Duodenal mucosa (tissue), 2 donors: ENCODE data around the gene EFNA5.

ENCODE experiments used
- H3K27ac ChIP-seq: one replicate; pipeline ENCODE4 v1.7.0; 2013; ENCODE audit warnings: low read depth, low read length
- H3K27me3 ChIP-seq, 2 donors: one replicate each; pipeline ENCODE4 v1.7.0; 2013; ENCODE audit warnings: low read length in 2 of 2, control low read depth in 1 of 2; ENCODE audit not compliant: insufficient read depth in 2 of 2, control insufficient read depth in 1 of 2
- H3K36me3 ChIP-seq, 2 donors: one replicate each; pipeline ENCODE4 v1.7.0; 2013; ENCODE audit warnings: low read length in 2 of 2, control low read depth in 1 of 2; ENCODE audit not compliant: insufficient read depth in 2 of 2, control insufficient read depth in 1 of 2
- H3K4me1 ChIP-seq, 2 donors: one replicate each; pipeline ENCODE4 v1.7.0; 2013; ENCODE audit warnings: low read length in 2 of 2, control low read depth in 1 of 2; ENCODE audit not compliant: insufficient read depth in 2 of 2, control insufficient read depth in 1 of 2
- H3K4me3 ChIP-seq, 2 donors: one replicate each; pipeline ENCODE4 v1.7.0; 2013; ENCODE audit warnings: low read length in 2 of 2, low read depth in 1 of 2
- H3K9ac ChIP-seq, 2 donors: one replicate each; pipeline ENCODE4 v1.7.0; 2013; ENCODE audit warnings: low read length in 2 of 2, low read depth in 1 of 2
- H3K9me3 ChIP-seq, 2 donors: one replicate each; pipeline ENCODE4 v1.7.0; 2013; ENCODE audit warnings: low read length in 2 of 2, control low read depth in 1 of 2; ENCODE audit not compliant: control insufficient read depth in 1 of 2

The EFNA5 gene

GRCh38 chr5:107529618-107530017 is 141.1 kb downstream of the EFNA5 start:
- Histone ChIP-seq H3K27ac (no peak overlapping the region), H3K36me3 (no peaks in the 10 kb centered on the region), H3K4me1 (no peaks in the 10 kb centered on the region), H3K9ac (no peak overlapping the region), H3K9me3 (no peaks in the 10 kb centered on the region), H3K4me3 (no peak overlapping the region), H3K27me3 (no peaks in the 10 kb centered on the region)

- H3K36me3 ChIP-seq = no peaks in the 10 kb centered on the region
- no peak overlapping the region for H3K9ac ChIP-seq
- no peaks in the 10 kb centered on the region for H3K27me3 ChIP-seq
- H3K4me1 ChIP-seq = no peaks in the 10 kb centered on the region
- H3K27ac ChIP-seq = no peak overlapping the region
- no peaks in the 10 kb centered on the region for H3K9me3 ChIP-seq
- H3K4me3 ChIP-seq = no peak overlapping the region
These were observed 144.3 kb downstream of the EFNA5 start for GRCh38 chr5:107526270-107526937.

- Histone ChIP-seq H3K4me1 (peaks cover 0 to 3% of the 10 kb centered on the region in 2 donors), H3K36me3 (no peaks in the 10 kb centered on the region), H3K27me3 (no peaks in the 10 kb centered on the region), H3K9ac (no peak overlapping the region), H3K27ac (no peak overlapping the region), H3K9me3 (no peaks in the 10 kb centered on the region), H3K4me3 (no peak overlapping the region)
These were observed 146.6 kb downstream of the EFNA5 start for GRCh38 chr5:107524111-107524510.

- H3K4me3 ChIP-seq = no peak overlapping the region
- no peak overlapping the region for H3K9ac ChIP-seq
- no peaks in the 10 kb centered on the region for H3K27me3 ChIP-seq
- peaks cover 0 to 3% of the 10 kb centered on the region in 2 donors for H3K4me1 ChIP-seq
- no peak overlapping the region for H3K27ac ChIP-seq
- H3K9me3 ChIP-seq = no peaks in the 10 kb centered on the region
- H3K36me3 ChIP-seq = no peaks in the 10 kb centered on the region
These were observed 147.6 kb downstream of the EFNA5 start for GRCh38 chr5:107523029-107523680.

GRCh38 chr5:107522456-107522855 is 148.3 kb downstream of the EFNA5 start:
- no peaks in the 10 kb centered on the region for H3K9me3 ChIP-seq
- no peak overlapping the region for H3K27ac ChIP-seq

GRCh38 chr5:107519900-107520354 is 150.8 kb downstream of the EFNA5 start:
- Histone ChIP-seq H3K4me3 (no peak overlapping the region), H3K27ac (no peak overlapping the region), H3K9ac (no peak overlapping the region), H3K36me3 (no peaks in the 10 kb centered on the region), H3K27me3 (no peaks in the 10 kb centered on the region), H3K9me3 (no peaks in the 10 kb centered on the region), H3K4me1 (peaks cover 0 to 3% of the 10 kb centered on the region in 2 donors)

More at GRCh38 chr5:107522456-107522855, 148.3 kb downstream of the EFNA5 start:
- Histone ChIP-seq H3K4me3 (no peak overlapping the region), H3K27me3 (no peaks in the 10 kb centered on the region), H3K9ac (no peak overlapping the region), H3K36me3 (no peaks in the 10 kb centered on the region), H3K4me1 (peaks cover 0 to 3% of the 10 kb centered on the region in 2 donors)

- Histone ChIP-seq H3K27me3 (no peaks in the 10 kb centered on the region), H3K4me1 (peaks cover 0 to 3% of the 10 kb centered on the region in 2 donors), H3K27ac (no peak overlapping the region), H3K36me3 (no peaks in the 10 kb centered on the region), H3K4me3 (no peak overlapping the region), H3K9me3 (no peaks in the 10 kb centered on the region), H3K9ac (no peak overlapping the region)
These were observed 152.1 kb downstream of the EFNA5 start for GRCh38 chr5:107518616-107519015.

GRCh38 chr5:107518190-107518589 is 152.5 kb downstream of the EFNA5 start:
- H3K9me3 ChIP-seq = no peaks in the 10 kb centered on the region
- H3K4me1 ChIP-seq = peaks cover 0 to 3% of the 10 kb centered on the region in 2 donors
- no peaks in the 10 kb centered on the region for H3K27me3 ChIP-seq
- no peak overlapping the region for H3K27ac ChIP-seq
- no peaks in the 10 kb centered on the region for H3K36me3 ChIP-seq
- H3K4me3 ChIP-seq = no peak overlapping the region
- no peak overlapping the region for H3K9ac ChIP-seq

GRCh38 chr5:107517185-107518033 is 153.3 kb downstream of the EFNA5 start:
- Histone ChIP-seq H3K27ac (no peak overlapping the region), H3K4me1 (peaks cover 0 to 3% of the 10 kb centered on the region in 2 donors), H3K36me3 (no peaks in the 10 kb centered on the region)

More at GRCh38 chr5:107517185-107518033, 153.3 kb downstream of the EFNA5 start:
- Histone ChIP-seq H3K9ac (no peak overlapping the region), H3K27me3 (no peaks in the 10 kb centered on the region), H3K4me3 (no peak overlapping the region), H3K9me3 (no peaks in the 10 kb centered on the region)
